CD4-positive, alpha-beta T cell treated with Interleukin-15 for 1 hour (primary cell): Measurements from ENCODE around the gene GHDC.
"Not testable (repeated sequence)": the region's sequence is repeated elsewhere in the genome, so short reads cannot be mapped to it uniquely, and the experiment has no call there.

ENCODE experiments used
- DNase-seq: peaks from one replicate; pipeline ENCODE4 v3.0.0-alpha.2; 2020

GHDC gene

GRCh38 chr17:42202696-42203095 lies 8.4 kb upstream of the GHDC start:
- no peak for DNase-seq

DNA sequence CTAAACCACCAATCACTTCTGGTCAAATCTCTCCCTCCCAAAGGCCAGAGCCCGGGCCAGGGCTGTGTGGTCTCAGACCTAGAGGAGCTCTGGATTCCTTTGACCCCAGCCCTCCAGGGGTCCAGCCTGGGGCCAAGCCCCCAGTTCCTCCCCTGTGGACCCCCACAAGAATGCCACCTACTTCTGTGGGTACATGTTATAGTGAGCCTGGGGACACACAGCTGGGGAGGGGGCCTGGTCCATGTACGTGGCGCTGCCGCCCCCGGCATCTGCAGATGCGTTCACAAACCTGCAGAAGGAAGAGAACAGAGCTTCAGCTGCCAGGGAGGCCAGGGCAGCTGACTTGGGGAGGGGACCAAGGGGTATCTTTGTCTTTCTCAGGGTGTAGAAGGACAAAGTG lies 7.9 kb upstream of the GHDC start:
- DNase-seq, result no peak

DNA sequence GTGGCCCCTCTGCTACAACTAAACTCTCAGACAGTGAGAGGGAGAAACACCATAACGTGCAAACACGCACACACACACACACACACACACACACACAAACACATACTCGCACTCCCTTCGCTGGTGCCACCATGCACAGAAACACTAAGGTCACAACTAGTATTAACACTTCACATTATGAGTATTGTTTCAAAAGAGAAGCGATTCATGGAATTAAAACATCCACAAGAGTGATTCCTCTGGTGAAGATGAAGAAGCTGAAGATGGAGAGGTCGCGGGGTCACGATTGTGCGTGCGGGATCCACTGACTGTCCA lies 7.1 kb upstream of the GHDC start:
- no peak for DNase-seq

DNA sequence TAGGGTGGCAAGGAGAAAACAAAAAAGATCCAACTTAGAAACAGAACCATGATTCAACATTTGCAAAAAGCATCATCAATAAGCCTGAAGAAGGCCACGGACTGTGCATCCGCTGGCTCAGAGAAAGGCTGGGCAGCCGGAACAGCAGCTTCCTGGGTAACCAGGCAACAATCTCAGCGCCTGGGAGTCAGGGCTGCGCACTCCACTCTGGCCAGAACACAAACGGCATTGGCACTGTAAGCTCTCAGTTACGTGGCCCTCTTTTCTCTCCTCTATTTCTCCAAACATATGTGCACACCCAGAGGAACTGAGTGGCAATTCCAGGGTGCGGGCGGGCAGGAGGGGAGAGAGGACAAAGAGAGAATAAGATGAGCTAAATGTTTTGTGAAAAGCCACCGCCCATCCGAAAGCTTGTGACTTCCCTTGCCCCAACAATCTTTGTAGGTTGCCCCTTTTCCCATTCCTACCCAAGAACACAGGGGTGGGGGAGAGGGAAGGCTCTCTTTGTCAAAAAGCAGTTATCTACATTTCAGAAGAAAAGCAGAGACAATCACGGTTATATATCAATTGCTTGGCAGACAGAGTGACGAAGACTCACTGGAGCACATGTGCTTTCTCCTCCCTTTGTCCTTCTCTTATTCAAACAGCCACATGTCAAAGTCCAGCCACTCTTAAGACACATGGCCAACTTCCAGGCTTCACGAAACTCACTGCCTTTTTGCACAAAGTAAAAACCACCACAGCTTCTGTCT lies 6.6 kb upstream of the GHDC start:
- DNase-seq, result no peak

GRCh38 chr17:42199416-42200011 lies 5.2 kb upstream of the GHDC start:
- DNase-seq, result no peak

DNA sequence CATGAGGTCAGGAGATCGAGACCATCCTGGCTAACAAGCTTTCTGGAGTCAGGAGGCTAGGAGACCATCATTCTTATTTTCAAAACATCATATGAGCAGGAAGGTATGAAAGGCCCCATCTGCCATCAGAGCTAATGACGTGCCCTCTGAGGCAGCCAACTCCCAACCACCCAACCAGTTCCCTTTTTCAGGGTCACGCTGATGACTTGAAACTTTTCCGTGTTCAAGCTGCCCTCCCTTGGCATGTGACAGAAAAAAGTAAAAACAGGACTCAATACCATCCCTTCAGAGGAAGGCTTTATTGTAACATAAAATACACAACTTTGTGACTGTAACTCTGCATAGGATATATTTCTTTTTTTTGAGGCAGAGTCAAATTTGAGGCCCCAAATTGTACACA lies 4.6 kb upstream of the GHDC start:
- peak; percentile 66 for DNase-seq

GRCh38 chr17:42197564-42198156 lies 3.4 kb upstream of the GHDC start:
- no peak for DNase-seq

DNA sequence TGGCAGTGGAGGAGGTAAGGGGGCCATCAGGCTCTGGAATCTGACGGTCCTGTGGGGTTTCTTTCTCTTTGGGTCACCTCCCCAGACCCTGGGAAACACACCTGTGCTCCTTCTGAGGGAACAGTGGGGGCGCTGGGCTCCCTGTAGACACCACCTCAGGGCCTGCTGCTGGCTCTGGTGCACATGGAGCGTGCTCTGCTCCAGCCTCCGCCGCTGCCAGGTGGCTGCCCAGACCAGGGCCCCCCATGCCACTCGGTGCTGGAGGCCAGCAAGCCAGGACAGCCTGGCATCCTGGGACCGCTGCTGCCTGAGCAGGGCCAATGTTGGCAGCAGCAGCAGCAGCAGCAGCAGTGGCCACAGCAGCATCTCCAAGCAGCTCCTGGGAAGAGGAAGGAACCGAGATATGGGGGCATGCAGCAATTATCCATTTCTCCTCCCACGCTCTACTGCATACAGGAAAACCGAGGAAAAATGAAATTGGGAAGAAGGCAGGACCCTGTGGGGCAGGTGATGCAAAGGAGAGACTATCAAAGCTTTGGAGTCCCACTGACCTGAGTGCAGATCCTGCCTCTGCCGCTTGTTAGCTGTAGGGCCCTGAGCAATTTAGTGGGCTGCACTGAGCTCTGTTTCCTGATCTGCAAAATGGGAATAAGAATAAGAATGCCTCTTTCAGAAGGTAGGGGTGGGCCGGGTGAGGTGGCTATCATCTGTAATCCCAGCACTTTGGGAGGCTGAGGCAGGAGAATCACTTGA lies 902 bp downstream of the GHDC start:
- DNase-seq, result no peak

- no peak for DNase-seq
Observed at GRCh38 chr17:42192189-42193126, 1.8 kb downstream of the GHDC start.

GRCh38 chr17:42191275-42191608 lies 3.1 kb downstream of the GHDC start:
- DNase-seq, result no peak

DNA sequence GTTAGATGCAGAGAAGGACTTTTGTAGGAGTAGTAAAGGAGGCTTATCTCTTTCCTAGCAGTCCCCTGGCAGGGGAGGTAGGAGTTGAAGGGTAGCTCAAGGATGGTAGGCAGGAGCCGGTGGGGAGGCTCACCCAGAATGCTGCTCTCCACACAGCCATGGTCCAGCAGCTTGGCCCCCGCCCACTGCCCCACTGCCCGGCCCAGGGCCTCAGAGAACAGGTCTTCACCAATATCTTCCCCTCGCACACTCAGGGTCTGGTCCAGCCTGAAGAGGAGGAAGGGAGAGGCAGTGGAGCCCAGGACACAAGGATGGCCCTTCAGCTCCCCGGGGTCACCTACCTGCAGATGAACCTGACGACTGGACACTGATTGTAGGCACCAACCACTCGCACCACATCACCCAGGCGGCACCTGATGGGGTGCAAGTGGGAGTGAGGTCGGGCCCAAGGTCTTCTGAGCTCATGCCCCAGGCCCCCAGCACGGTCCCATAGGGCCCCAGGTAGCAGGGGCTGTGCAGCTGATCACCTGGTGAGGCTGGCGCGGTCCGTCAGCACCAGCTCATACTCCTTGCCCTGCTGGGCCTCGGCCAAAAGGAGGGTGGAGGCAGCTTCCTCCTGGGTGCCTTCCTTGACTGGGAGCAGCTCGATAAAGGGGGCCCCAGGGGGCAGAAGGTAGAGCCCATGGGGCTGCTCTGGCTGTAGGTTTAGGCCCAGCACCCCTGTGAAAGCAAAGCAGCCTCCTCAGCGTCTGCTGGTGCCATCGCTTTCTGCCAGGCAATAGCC lies 3.6 kb downstream of the GHDC start:
- no peak for DNase-seq

- DNase-seq, result no peak
Observed at GRCh38 chr17:42189651-42189965, 4.7 kb downstream of the GHDC start.

GRCh38 chr17:42188749-42189650 lies 5.3 kb downstream of the GHDC start:
- peak; percentile 33 for DNase-seq

DNA sequence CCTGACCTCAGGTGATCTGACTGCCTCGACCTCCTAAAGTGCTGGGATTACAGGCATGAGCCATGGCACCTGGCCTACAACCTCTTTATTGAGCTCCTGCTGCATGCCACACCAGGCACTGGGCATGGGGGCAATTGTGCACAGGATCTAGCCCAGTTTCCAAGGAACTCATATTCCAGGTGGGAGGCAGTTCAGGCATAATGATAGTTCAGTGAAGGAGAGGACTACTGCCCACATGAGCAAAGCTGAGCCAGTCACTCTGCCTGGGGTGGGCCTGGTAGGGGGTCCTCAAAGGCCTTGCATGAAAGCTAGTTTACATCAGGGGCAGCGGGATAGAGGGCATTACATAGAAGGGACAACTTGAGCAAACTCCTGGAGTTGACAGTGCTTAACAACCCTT lies 6.5 kb downstream of the GHDC start:
- DNase-seq, result no peak

DNA sequence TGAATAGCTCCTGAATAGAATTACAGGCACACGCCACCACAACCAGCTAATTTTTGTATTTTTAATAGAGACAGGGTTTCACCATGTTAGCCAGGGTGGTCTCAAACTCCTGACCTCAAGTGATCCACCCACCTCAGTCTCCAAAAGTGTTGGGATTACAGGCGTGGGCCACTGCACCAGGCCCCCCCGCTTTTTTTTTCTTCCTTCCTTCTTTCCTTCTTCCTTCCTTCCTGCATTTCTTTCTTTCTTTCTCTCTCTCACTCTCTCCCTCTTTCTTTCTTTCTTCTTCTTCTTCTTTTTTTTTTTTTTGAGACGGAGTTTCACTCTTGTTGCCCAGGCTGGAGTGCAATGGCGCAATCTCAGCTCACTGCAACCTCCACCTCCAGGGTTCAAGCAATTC lies 8.1 kb downstream of the GHDC start:
- not testable (repeated sequence) for DNase-seq

- no peak for DNase-seq
Observed at GRCh38 chr17:42185621-42185930, 8.7 kb downstream of the GHDC start.

DNA sequence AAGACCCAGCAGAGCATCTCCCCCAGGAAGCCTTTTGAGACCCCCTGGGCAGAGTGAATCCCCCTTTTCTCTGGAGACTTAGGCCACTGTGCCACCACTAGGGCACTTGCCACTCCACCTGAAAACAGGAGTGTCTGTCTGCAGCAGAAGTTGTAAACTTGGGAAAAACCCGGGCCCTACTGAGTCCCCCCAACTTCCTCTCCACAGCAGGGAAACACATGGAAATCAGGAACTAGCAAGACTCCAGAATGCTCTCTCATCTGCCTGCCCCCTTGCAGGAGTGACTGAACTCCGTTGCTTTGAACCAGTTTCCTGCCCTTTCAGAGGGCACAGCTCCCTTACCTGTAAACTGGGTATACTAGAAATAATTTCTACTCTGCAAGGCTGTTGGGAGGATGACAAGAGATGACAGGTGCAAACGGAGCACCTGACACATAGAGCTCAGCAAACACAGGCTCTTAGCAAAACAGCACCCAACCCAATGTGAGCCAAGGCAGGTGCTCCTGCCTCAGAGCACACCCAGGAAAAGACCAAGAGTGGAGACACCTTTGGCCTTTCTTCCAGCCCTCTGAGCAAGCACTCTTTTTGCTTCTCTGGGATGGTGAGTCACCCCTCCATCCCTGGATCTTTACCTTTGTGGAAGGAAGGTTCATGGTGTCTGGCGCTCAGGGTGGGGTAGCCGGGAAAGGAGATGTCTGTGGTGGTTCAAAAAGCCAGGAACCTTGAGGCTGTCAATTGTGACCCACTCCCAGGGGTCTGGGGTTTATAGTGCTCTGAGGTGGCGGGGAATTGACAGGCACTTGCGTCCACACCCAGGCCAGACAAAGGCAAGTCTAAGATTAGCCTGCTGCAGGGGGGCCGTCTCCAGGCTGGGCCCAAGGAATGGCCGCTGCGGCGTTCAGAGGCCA lies 9.3 kb downstream of the GHDC start, which contains the start of gene HCRT:
Gene HCRT (minus strand): TSS at position 740 of the 908 bp plus-strand sequence. CDS start 87 bp downstream, at position 653.
- DNase-seq, result no peak

GRCh38 chr17:42183741-42184711 lies 10.3 kb downstream of the GHDC start:
- peak; percentile 76 for DNase-seq
